Measurements from ENCODE around the gene CACFD1. TPM values are rescaled to one million over a fixed set of nuclear protein-coding genes. Genes with fewer than 3 reads are reported as not detected.

Gene CACFD1
- total RNA-seq, 1 experiment from 2014 or later, result 27.0 TPM

- Mint-ChIP-seq H3K36me3 (ENCODE audit: insufficient read depth, unreplicated experiment) (no peaks in the 10 kb centered on the region), H3K27ac (ENCODE audit: unreplicated experiment) (no peak overlapping the region), H3K27me3 (ENCODE audit: insufficient read depth, unreplicated experiment) (peaks cover 4% of the 10 kb centered on the region), H3K4me3 (ENCODE audit: unreplicated experiment) (no peak overlapping the region), H3K4me1 (ENCODE audit: low read depth, unreplicated experiment) (no peaks in the 10 kb centered on the region), H3K9me3 (ENCODE audit: unreplicated experiment) (no peaks in the 10 kb centered on the region)
- TF ChIP-seq CTCF (IDR thresholded peaks at IDR 0.05; ENCODE audit: insufficient read depth in 1 of 2, low read depth in 1 of 2, low read length in 1 of 2, severe bottlenecking in 1 of 2, unreplicated experiment in 1 of 2), result no peak
- no peaks in the 10 kb centered on the region for H3K4me1 ChIP-seq
- H3K36me3 ChIP-seq (ENCODE audit: control insufficient read depth, insufficient read depth, low read length), result no peaks in the 10 kb centered on the region
- ChIA-PET CTCF (interaction anchor here (0.8 kb wide), 1 partner anchor 18 kb away, joined by 5 read pairs; the partner anchor contains the start of gene CACFD1), POLR2A (no interaction called here)
- H3K9me3 ChIP-seq, result no peaks in the 10 kb centered on the region
- BruUV-seq (replicated peaks), result no TSS peak
- DNase-seq, result no peak
- intact Hi-C loops (cut with micrococcal nuclease; ENCODE audit: unreplicated experiment), result no loop called here
- H3K4me3 ChIP-seq (ENCODE audit: low read depth, low read length), result no peak overlapping the region
- no peaks in the 10 kb centered on the region for H3K27me3 ChIP-seq (replicated peaks; ENCODE audit: control insufficient read depth, insufficient read depth, low read length)
Measured at GRCh38 chr9:133441571-133441970, 18.2 kb upstream of the CACFD1 start.

DNA sequence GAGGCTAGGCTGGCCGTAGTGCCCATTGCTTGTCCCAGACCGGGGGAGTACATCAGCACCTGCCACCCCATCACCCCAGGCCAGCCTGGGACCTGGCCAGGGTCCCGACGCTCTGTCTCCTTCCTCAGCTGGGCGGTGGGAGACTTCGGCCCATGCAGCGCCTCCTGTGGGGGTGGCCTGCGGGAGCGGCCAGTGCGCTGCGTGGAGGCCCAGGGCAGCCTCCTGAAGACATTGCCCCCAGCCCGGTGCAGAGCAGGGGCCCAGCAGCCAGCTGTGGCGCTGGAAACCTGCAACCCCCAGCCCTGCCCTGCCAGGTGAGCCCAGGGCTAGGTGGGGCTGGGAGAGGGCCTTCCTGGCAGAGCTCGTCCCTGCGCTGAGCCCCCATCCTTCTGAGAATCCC, 16.5 kb upstream of the CACFD1 start:
- Mint-ChIP-seq H3K4me1 (ENCODE audit: low read depth, unreplicated experiment) (no peaks in the 10 kb centered on the region), H3K36me3 (ENCODE audit: insufficient read depth, unreplicated experiment) (no peaks in the 10 kb centered on the region), H3K4me3 (ENCODE audit: unreplicated experiment) (no peak overlapping the region), H3K9me3 (ENCODE audit: unreplicated experiment) (no peaks in the 10 kb centered on the region), H3K27me3 (ENCODE audit: insufficient read depth, unreplicated experiment) (peaks cover 4% of the 10 kb centered on the region), H3K27ac (ENCODE audit: unreplicated experiment) (no peak overlapping the region)
- Histone ChIP-seq H3K4me3 (ENCODE audit: low read depth, low read length) (no peak overlapping the region), H3K36me3 (ENCODE audit: control insufficient read depth, insufficient read depth, low read length) (no peaks in the 10 kb centered on the region), H3K9me3 (no peaks in the 10 kb centered on the region), H3K4me1 (no peaks in the 10 kb centered on the region), H3K27me3 (replicated peaks; ENCODE audit: control insufficient read depth, insufficient read depth, low read length) (no peaks in the 10 kb centered on the region)
- no TSS peak for BruUV-seq (replicated peaks)
- no peak for DNase-seq
- ChIA-PET POLR2A (no interaction called here), CTCF (no interaction called here)
- no peak for TF ChIP-seq CTCF (IDR thresholded peaks at IDR 0.05; ENCODE audit: insufficient read depth in 1 of 2, low read depth in 1 of 2, low read length in 1 of 2, severe bottlenecking in 1 of 2, unreplicated experiment in 1 of 2)
- intact Hi-C loops (cut with micrococcal nuclease; ENCODE audit: unreplicated experiment), result no loop called here

- no TSS peak for BruUV-seq (replicated peaks)
- CTCF ChIA-PET, result interaction anchor here (2.7 kb wide), 1 partner anchor 15 kb away, joined by 22 read pairs; the partner anchor contains the start of gene CACFD1
Measured at GRCh38 chr9:133443982-133444381, 15.8 kb upstream of the CACFD1 start.

More at GRCh38 chr9:133443982-133444381, 15.8 kb upstream of the CACFD1 start:
- Mint-ChIP-seq H3K27me3 (ENCODE audit: insufficient read depth, unreplicated experiment) (peaks cover 4% of the 10 kb centered on the region), H3K4me3 (ENCODE audit: unreplicated experiment) (no peak overlapping the region), H3K36me3 (ENCODE audit: insufficient read depth, unreplicated experiment) (no peaks in the 10 kb centered on the region), H3K9me3 (ENCODE audit: unreplicated experiment) (no peaks in the 10 kb centered on the region), H3K4me1 (ENCODE audit: low read depth, unreplicated experiment) (no peaks in the 10 kb centered on the region), H3K27ac (ENCODE audit: unreplicated experiment) (no peak overlapping the region)
- Histone ChIP-seq H3K9me3 (no peaks in the 10 kb centered on the region), H3K27me3 (replicated peaks; ENCODE audit: control insufficient read depth, insufficient read depth, low read length) (no peaks in the 10 kb centered on the region), H3K36me3 (ENCODE audit: control insufficient read depth, insufficient read depth, low read length) (no peaks in the 10 kb centered on the region), H3K4me3 (ENCODE audit: low read depth, low read length) (no peak overlapping the region), H3K4me1 (no peaks in the 10 kb centered on the region)
- intact Hi-C loops (cut with micrococcal nuclease; ENCODE audit: unreplicated experiment), result no loop called here
- DNase-seq, result no peak
- POLR2A ChIA-PET, result no interaction called here
- no peak for TF ChIP-seq CTCF (IDR thresholded peaks at IDR 0.05; ENCODE audit: insufficient read depth in 1 of 2, low read depth in 1 of 2, low read length in 1 of 2, severe bottlenecking in 1 of 2, unreplicated experiment in 1 of 2)
